ENCODE results near the gene RIT2. TPM values are rescaled to one million over a fixed set of nuclear protein-coding genes. Genes with fewer than 3 reads are reported as not detected.

The RIT2 gene
- total RNA-seq, 4 donors from 2014 or later: not detected

DNA sequence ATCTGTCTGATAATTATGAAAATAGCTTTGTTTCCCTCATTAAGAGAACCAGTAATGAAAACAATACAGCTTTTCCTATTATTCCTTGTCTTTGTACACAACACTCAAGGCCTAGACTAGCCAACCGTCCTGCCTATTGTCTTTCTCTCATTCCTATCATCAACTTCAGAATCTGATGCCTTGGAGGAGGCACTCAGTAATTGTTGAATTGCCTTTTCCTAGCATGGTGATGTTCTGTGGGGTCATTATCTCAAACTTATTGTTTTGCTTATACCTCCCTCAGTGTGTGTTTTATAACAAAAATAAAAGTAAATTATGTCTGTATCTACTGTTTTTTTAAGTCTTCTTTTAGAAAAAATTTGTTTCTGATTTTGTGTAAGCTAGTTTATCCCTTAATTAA lies 208.7 kb downstream of the RIT2 start:
- DNase-seq (ENCODE audit: low spot score in 2 of 2): no peak
- 78 to 83% methylated on average over 1 of the region's 1 CpG for WGBS, 2 donors
- TF ChIP-seq, protein P1, sequence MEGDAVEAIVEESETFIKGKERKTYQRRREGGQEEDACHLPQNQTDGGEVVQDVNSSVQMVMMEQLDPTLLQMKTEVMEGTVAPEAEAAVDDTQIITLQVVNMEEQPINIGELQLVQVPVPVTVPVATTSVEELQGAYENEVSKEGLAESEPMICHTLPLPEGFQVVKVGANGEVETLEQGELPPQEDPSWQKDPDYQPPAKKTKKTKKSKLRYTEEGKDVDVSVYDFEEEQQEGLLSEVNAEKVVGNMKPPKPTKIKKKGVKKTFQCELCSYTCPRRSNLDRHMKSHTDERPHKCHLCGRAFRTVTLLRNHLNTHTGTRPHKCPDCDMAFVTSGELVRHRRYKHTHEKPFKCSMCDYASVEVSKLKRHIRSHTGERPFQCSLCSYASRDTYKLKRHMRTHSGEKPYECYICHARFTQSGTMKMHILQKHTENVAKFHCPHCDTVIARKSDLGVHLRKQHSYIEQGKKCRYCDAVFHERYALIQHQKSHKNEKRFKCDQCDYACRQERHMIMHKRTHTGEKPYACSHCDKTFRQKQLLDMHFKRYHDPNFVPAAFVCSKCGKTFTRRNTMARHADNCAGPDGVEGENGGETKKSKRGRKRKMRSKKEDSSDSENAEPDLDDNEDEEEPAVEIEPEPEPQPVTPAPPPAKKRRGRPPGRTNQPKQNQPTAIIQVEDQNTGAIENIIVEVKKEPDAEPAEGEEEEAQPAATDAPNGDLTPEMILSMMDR (IDR thresholded peaks at IDR 0.05): no peak
- no peak for TF ChIP-seq POLR2A (IDR thresholded peaks at IDR 0.05)
- intact Hi-C loops (cut with DNase I; ENCODE audit: low total_unique reads): no loop called here
- H3K4me3 ChIP-seq (ENCODE audit: low read depth, poor library complexity, severe bottlenecking): no peak overlapping the region

- WGBS, 2 donors: 74 to 88% methylated on average over 1 of the region's 1 CpG
- TF ChIP-seq, protein P1 (IDR thresholded peaks at IDR 0.05): no peak
- TF ChIP-seq POLR2A (IDR thresholded peaks at IDR 0.05): no peak
- intact Hi-C loops (cut with DNase I; ENCODE audit: low total_unique reads): no loop called here
Measured at GRCh38 chr18:42901161-42901560, 214.3 kb downstream of the RIT2 start.

GRCh38 chr18:42893977-42894376 lies 221.5 kb downstream of the RIT2 start:
- no peak for DNase-seq (ENCODE audit: low spot score in 2 of 2)
- TF ChIP-seq, protein P1 (IDR thresholded peaks at IDR 0.05): no peak
- TF ChIP-seq POLR2A (IDR thresholded peaks at IDR 0.05): no peak
- WGBS, 2 donors: 71 to 75% methylated on average over 2 of the region's 2 CpGs

More at GRCh38 chr18:42901161-42901560, 214.3 kb downstream of the RIT2 start:
- H3K4me3 ChIP-seq (ENCODE audit: low read depth, poor library complexity, severe bottlenecking): no peak overlapping the region
- DNase-seq (ENCODE audit: low spot score in 2 of 2): no peak

DNA sequence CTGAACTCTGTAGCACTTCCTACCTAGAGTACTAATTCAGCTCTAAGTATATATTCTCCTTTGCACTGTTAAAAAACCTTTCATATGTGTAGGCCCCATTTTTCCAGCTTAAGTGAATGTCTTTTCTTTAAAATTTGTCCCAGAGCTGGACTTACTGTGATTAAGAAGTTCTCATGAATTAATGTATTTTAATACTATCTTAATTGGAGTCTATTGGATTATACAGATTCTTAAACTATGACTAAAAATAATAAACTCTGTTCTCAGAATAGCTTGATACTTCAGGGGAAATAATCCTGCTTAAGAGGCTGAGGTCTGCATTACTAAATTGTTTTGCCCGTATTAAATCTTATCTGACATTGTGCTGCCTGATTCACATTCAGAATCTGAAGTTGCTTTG lies 223.3 kb downstream of the RIT2 start:
- H3K4me3 ChIP-seq (ENCODE audit: low read depth, poor library complexity, severe bottlenecking): no peak overlapping the region
- 0 to 88% methylated on average over 1 of the region's 1 CpG for WGBS, 2 donors
- no peak for DNase-seq (ENCODE audit: low spot score in 2 of 2)
- intact Hi-C loops (cut with DNase I; ENCODE audit: low total_unique reads): no loop called here
- TF ChIP-seq, protein P1 (IDR thresholded peaks at IDR 0.05): no peak
- no peak for TF ChIP-seq POLR2A (IDR thresholded peaks at IDR 0.05)

More at GRCh38 chr18:42893977-42894376, 221.5 kb downstream of the RIT2 start:
- intact Hi-C loops (cut with DNase I; ENCODE audit: low total_unique reads): no loop called here
- no peak overlapping the region for H3K4me3 ChIP-seq (ENCODE audit: low read depth, poor library complexity, severe bottlenecking)

GRCh38 chr18:42891705-42892104 lies 223.8 kb downstream of the RIT2 start:
- no peak for TF ChIP-seq POLR2A (IDR thresholded peaks at IDR 0.05)
- TF ChIP-seq, protein P1 (IDR thresholded peaks at IDR 0.05): no peak
- 76 to 85% methylated on average over 3 of the region's 3 CpGs for WGBS, 2 donors
- DNase-seq (ENCODE audit: low spot score in 2 of 2): no peak
- no peak overlapping the region for H3K4me3 ChIP-seq (ENCODE audit: low read depth, poor library complexity, severe bottlenecking)
- intact Hi-C loops (cut with DNase I; ENCODE audit: low total_unique reads): no loop called here

DNA sequence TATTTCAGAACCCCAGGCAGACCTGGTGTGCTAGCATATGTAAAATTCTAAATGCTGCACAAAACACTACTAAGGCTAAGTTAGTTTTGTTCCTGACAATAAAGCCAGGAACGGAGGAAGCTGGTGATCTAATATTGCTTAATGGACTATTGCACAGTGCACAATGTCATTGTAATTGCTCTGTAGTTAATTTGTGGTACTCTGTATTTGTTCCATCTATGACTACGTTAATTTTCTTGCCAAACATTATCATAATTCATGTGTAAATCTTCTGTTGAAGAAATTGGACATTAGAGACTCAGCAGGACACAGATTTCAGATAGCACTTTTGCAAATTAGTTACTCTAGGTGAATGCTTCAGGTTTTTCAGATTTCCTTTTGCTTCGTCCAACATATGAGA lies 232.3 kb downstream of the RIT2 start:
- no peak for DNase-seq (ENCODE audit: low spot score in 2 of 2)
- no peak overlapping the region for H3K4me3 ChIP-seq (ENCODE audit: low read depth, poor library complexity, severe bottlenecking)
- intact Hi-C loops (cut with DNase I; ENCODE audit: low total_unique reads): no loop called here
- TF ChIP-seq, protein P1 (IDR thresholded peaks at IDR 0.05): no peak
- no peak for TF ChIP-seq POLR2A (IDR thresholded peaks at IDR 0.05)
- WGBS, 2 donors: 63 to 71% methylated on average over 3 of the region's 3 CpGs
